NCI-H226 (cell line): ENCODE measurements around the gene CXCL14.
"Not testable (repeated sequence)": the region's sequence is repeated elsewhere in the genome, so short reads cannot be mapped to it uniquely, and the experiment has no call there.

Experiments
- DNase-seq: peaks from one replicate; pipeline ENCODE4 v3.0.0-alpha.2; 2015

The CXCL14 gene

GRCh38 chr5:135541807-135542502, 36.8 kb downstream of the CXCL14 start:
- no peak for DNase-seq

DNA sequence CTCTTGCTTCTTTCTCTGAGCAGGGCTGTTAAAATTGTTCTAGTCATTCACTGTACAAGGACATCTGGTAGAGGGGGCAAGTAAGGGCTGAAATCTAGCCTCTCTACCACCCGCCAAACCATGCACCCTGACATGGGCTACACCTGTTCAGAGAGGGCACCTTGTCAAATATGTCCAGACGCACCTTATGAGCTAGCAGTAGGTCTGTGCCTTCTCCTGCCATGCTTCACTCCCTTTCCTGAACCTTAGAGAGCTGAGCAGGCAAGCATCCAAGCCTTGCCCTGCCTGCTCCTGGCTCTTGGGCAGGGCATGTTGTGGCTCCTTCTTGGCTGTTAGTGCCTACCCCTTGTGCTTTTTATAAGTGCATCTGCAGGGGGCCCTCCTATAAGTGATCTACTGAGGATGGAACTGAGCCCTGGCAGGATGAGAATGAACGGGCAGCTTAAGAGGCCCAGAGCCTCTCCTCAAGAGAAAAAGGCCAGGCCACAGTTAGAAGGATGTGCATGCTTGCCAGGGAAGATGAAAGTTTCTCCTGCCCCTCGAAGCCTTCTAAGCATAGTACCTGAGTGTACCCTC, 39.3 kb downstream of the CXCL14 start:
- DNase-seq, result no peak

- DNase-seq, result no peak
These were observed 40.5 kb downstream of the CXCL14 start for GRCh38 chr5:135538261-135538660.

GRCh38 chr5:135537745-135538144, 41.0 kb downstream of the CXCL14 start:
- DNase-seq, result no peak

DNA sequence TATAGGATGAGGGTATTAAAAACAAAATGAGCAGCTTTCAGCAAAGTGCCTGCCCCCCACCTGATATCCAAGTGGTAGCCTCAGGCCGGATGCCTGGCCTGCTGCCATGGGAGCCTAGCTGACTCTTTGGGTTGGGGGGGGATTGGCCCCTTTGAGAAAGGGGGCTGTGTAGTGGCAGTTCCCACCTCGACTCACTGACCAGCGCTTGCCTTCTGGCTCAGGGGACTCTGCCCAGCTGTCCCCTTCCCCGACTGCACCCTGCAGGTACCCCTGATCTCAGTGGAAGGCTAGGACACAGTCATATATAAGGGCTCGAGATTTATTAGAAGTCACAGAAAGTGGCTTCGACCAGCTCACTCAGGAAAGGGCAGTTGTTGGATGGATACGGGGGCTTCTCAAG, 41.5 kb downstream of the CXCL14 start:
- DNase-seq, result no peak

DNA sequence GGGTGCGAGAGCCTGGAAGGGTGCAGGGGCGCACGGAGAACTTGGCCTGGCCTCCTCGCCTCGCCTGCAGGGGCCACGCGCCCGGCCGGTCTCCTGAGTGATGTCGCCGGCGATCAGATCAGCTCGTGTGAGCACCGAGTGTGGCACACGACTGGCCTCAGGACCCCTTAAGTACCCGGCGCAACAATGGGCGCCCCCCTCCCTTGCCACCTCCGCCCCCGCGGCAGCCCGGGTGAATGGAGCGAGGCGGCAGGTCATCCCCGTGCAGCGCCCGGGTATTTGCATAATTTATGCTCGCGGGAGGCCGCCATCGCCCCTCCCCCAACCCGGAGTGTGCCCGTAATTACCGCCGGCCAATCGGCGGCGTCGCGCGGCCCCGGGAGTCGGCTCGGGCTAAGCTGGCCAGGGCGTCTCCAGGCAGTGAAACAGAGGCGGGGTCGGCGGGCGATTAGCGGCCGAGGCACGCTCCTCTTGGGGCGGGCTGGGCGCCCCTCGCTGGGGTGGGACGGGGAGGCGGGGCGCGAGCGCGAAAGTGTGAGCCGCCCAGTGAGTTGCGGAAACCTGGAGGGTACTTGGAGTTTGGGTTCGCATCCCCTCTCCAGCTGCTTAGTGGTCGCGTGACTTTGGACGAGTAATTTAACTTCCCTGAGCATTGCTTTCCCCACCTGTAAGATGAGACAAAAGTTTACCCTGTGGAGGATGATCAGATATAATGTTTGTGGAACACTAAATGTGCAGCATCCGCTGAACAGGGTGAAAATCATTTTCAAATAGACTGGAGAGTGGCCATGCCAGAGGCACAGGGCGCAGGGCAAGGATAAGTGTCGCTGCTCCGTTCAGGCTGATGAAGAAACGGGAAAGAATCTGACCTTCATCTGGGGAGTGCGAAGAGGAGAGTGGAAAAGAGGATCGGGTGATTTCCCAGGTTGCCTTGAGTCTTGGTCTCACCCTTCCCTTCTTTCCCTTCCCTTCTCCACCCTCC, 42.7 kb downstream of the CXCL14 start, which contains the start of gene NEUROG1:
Gene NEUROG1 (minus strand): TSS at position 145 of the 982 bp plus-strand sequence. CDS start 274 bp downstream, outside the sequence.
- DNase-seq, result no peak

DNA sequence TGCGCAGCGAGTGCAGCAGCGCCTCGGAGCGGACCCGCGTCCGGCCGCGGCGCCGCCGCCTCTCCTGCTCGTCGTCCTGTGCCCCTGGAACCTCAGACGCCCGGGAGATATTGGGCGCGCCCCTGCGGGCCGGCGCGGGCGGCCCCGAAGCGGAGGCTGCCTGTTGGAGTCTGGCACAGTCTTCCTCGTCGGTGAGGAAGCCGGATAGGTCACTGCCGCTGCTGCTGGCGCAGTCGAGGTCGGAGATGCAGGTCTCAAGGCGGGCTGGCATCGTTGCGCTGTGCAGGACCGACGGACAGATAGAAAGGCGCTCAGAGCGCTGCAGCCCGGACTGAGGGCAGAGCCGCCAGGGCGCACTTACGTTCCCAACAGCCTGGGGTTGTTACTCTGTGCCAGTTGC, 43.4 kb downstream of the CXCL14 start:
- no peak for DNase-seq

DNA sequence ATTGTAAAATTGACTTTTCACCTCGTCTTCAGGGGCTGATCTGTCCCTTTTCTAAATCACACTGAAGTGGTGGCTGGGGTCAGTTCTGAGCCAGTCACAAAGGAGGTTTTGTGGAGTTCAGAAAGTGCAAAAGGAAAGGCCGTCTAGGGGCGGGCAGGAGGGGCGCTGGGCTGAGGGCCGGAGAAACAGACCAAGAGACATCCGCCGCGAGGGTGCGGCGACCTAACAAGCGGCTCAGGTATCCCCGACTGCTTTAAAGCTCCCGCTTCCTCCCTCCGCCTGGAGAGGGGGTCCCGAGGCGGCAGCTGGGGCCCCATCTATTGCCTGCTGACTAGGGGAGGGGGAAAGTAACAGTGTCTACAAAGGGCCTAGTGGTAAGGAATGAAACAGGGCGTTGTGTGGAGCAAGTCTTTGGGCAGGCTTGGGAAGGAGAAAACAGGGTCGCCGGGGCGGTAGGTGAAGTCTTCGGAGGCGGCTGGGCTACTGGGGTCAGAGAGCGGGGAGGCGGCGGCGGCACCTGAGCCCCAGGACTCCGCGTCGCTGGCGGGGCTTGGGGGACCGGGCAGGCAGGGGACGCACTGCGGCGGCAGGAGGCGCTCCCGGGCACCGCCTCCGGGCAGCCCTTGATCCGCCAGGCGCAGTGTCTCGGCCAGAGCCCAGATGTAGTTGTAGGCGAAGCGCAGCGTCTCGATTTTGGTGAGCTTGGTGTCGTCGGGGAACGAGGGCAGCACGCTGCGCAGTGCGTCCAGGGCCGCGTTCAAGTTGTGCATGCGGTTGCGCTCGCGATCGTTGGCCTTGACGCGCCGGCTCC, 44.0 kb downstream of the CXCL14 start:
- no peak for DNase-seq

DNA sequence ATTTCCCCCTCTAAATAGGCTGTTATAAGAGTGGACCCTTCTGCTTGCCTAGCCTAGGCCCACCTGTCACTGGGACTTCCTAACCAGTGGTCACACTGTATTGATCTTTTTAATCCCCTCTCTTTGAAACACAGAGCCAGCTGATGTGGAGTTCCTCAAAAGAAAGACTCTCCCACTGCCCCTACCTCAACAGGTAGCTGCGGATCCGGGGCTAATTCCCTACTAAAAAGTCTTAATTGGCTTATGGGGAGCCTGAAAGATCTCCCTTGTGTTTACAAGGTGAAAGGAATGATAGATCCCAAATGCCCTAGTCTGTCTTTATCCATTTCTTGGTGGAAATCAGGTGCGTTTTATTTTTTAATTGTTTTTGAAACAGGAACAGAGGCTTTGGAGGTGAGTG, 45.0 kb downstream of the CXCL14 start:
- no peak for DNase-seq

- DNase-seq, result no peak
These were observed 45.5 kb downstream of the CXCL14 start for GRCh38 chr5:135533334-135533733.

GRCh38 chr5:135529576-135529975, 49.2 kb downstream of the CXCL14 start:
- DNase-seq, result not testable (repeated sequence)

DNA sequence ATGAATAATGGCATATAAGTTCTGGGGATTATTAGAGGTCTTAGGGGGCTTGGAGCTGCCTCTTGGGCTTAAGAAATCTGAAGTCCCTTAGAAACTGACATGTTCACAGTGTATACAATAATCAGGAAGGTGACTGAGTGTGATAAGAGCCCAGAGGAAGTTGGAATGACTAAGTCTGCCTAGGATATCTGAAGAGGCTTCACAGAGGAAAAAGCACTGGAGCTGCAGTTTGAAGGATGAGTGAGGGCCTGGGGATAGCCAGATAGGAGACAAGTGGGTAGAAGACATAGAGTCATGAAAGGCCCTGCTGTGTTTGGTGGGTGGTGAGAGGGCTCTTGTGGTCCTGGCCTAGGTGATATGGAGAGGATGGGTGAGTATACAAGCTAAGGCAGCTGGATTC, 51.9 kb downstream of the CXCL14 start:
- DNase-seq, result no peak

DNA sequence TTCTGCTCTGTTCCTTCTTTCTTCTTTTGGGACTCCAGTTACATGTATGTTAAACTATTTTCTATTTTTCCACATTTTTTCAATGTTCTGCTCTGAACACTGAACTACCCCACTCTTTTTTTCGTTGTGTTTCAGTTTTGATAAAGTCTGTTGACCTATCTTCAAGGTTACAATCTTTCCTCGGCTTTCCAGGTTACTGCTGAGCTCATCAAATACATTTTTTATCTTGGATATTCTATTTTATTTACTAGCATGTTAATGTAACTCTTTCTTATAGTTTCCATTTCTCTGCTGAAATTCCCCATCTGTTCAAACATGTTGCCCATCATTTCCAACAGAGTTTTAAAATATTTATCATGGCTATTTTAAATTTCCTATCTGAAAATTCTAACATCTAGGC, 56.8 kb downstream of the CXCL14 start:
- DNase-seq, result no peak
